GM12891 (cell line): ENCODE results near the gene MED13L.

ENCODE experiments used
- POLR2A ChIP-seq: IDR thresholded peaks from 2 replicates; pipeline ENCODE4 v1.6.1; 2011; ENCODE audit warnings: low read depth, low read length, control low read depth
- POLR2AphosphoS5 ChIP-seq: IDR thresholded peaks from 2 replicates; pipeline ENCODE4 v1.6.1; 2011; ENCODE audit warnings: low read depth, low read length, control low read depth
- POU2F2 ChIP-seq: IDR thresholded peaks from 2 replicates; pipeline ENCODE4 v1.6.1; 2011; ENCODE audit warnings: low read depth, mild to moderate bottlenecking, control low read depth, low read length, moderate library complexity
- SPI1 ChIP-seq: IDR thresholded peaks from 2 replicates; pipeline ENCODE4 v1.6.1; 2011; ENCODE audit warnings: low read depth, low read length, control low read depth
- TAF1 ChIP-seq: IDR thresholded peaks from 2 replicates; pipeline ENCODE4 v1.6.1; 2011; ENCODE audit warnings: low read depth, low read length, control low read depth

DNA sequence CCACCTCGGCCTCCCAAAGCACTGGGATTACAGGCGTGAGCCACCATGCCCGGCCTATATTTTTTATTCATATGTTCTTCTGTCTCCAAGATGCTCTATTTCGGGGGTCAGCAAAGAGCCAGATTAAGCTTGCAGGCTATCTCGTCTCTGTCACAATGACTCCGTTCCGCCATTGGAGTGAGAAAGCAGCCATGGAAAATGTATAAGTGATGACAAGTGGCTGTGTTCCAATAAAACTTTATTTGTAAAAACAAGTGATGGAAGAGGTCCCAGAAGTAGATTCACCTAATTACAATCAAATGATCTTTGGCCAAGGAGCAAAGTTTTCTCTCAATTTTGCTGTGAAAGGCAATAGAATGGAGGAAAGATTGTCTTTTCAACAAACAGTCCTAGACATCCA lies 342.6 kb downstream of the MED13L start:
- TF ChIP-seq POLR2AphosphoS5 (no peak), POLR2A (no peak), SPI1 (no peak), TAF1 (no peak), POU2F2 (no peak)
